Upper lobe of right lung (tissue), 1 donor: ENCODE data around the gene RGS12. TPM values are rescaled to one million over a fixed set of nuclear protein-coding genes. Genes with fewer than 3 reads are reported as not detected.
A peak's percentile ranks its signal among the peaks of the same experiment; 100 is the strongest.

Experiments
- ATAC-seq: fragments of 200-7000 bp; cut with Tn5 transposase; one replicate; pipeline ENCODE4 v1.9.1; 2020; ENCODE audit warnings: mild to moderate bottlenecking, moderate library complexity
- DNase-seq: peaks from one replicate; pipeline ENCODE4 v3.0.0-alpha.2; 2020
- H3K27ac ChIP-seq: fragments of 200-600 bp; one replicate; pipeline ENCODE4 v1.8.0; 2022
- H3K27me3 ChIP-seq: fragments of 200-600 bp; one replicate; pipeline ENCODE4 v1.8.0; 2022; ENCODE audit warnings: mild to moderate bottlenecking
- H3K36me3 ChIP-seq: fragments of 200-600 bp; one replicate; pipeline ENCODE4 v1.8.0; 2022
- H3K4me1 ChIP-seq: fragments of 200-600 bp; one replicate; pipeline ENCODE4 v1.8.0; 2022
- H3K4me3 ChIP-seq: fragments of 200-600 bp; one replicate; pipeline ENCODE4 v1.8.0; 2022; ENCODE audit warnings: mild to moderate bottlenecking
- H3K9me3 ChIP-seq: fragments of 200-600 bp; one replicate; pipeline ENCODE4 v1.8.0; 2022
- intact Hi-C: fragments of 100-400 bp; cut with DNase I; formaldehyde crosslinking; loops from one replicate; pipeline ENCODE4 v1.11.0; 2022
- total RNA-seq: library from RNA; stranded (reverse); fragmentation: NEBNext Ultra II Directional; extraction: Animal tissue kit (Norgen Biotek cat#: 25700); gene quantifications from one replicate; pipeline ENCODE4 v1.2.1, GENCODE V29; 2021
- TF ChIP-seq, protein P1 (sequence below): fragments of 200-600 bp; IDR thresholded peaks from one replicate; pipeline ENCODE4 v1.8.0; 2022; ENCODE audit warnings: antibody characterized with exemption
- donor health status: DM: no; HTN: yes; CAD: no; lungs with severe emphysema.

Gene RGS12
- total RNA-seq, 1 donor from 2014 or later: 58.2 TPM

DNA sequence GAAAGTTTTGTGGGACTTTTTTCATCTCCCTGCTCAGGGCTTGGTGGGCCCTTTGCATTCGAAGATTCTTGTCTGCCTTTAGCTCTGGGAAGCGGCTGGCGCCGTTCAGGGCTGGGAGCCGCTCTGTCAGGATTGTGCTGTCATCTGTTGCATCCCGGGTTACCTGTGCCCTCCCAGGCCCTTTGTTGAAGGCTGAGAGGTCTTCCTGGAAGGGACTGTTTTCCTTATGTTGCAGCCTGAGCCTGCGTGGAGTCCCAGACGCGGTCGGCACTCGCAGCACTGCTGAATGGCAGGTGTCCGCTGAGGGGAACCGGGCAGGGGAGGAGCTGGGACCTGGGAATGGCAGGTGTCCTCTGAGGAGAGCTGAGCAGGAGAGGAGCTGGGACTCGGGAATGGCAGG is 15.9 kb downstream of the RGS12 start:
- TF ChIP-seq, protein P1, sequence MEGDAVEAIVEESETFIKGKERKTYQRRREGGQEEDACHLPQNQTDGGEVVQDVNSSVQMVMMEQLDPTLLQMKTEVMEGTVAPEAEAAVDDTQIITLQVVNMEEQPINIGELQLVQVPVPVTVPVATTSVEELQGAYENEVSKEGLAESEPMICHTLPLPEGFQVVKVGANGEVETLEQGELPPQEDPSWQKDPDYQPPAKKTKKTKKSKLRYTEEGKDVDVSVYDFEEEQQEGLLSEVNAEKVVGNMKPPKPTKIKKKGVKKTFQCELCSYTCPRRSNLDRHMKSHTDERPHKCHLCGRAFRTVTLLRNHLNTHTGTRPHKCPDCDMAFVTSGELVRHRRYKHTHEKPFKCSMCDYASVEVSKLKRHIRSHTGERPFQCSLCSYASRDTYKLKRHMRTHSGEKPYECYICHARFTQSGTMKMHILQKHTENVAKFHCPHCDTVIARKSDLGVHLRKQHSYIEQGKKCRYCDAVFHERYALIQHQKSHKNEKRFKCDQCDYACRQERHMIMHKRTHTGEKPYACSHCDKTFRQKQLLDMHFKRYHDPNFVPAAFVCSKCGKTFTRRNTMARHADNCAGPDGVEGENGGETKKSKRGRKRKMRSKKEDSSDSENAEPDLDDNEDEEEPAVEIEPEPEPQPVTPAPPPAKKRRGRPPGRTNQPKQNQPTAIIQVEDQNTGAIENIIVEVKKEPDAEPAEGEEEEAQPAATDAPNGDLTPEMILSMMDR: no peak
- Histone ChIP-seq H3K4me1 (peaks cover 30% of the 10 kb centered on the region), H3K27me3 (no peaks in the 10 kb centered on the region), H3K4me3 (no peak overlapping the region), H3K27ac (no peak overlapping the region), H3K36me3 (no peaks in the 10 kb centered on the region), H3K9me3 (no peaks in the 10 kb centered on the region)
- DNase-seq: peak; percentile 42
- intact Hi-C loops: no loop called here
- ATAC-seq: no peak

DNA sequence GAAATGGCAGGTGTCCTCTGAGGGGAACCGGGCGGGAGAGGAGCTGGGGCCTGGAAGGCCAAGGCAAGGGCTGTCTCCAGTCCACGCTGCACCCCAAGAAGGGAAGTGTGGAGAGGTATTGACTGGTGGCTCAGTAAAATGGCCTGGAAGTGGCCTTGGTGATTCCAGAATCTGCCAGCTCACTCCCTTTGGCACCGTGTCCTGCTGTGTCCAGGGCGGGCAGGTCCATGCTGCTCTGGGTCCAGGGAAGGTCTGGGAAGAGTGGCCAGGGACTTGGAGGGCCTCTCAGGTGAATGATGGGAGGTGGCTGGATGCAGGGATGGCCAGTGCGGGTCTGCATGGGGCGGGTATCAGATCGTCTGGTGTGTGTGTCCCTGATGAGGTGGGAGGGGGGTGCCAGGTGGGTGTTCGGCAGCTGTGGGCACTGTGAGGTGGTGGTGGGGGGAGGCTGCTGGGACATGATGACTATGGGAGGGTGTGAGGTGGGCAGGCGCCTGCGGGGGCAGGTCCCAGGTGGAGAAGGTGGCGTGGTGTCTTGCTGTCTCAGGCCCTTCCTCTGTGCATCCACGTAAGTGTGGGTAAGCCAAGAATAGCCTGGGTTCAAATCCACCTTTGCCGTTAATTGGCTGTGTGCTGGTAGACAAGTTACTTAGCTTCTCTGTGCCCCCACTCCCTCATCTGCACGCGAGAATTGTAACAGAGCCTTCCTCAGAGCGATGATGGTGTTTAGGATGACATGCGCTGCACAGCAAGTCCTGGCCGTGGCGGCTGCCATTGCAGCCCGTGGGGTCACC is 17.7 kb downstream of the RGS12 start:
- ATAC-seq: no peak
- Histone ChIP-seq H3K4me1 (peaks cover 16% of the 10 kb centered on the region), H3K27me3 (no peaks in the 10 kb centered on the region), H3K36me3 (no peaks in the 10 kb centered on the region), H3K4me3 (no peak overlapping the region), H3K27ac (no peak overlapping the region), H3K9me3 (no peaks in the 10 kb centered on the region)
- peak; percentile 51 for DNase-seq
- TF ChIP-seq, protein P1: no peak
- intact Hi-C loops: no loop called here

DNA sequence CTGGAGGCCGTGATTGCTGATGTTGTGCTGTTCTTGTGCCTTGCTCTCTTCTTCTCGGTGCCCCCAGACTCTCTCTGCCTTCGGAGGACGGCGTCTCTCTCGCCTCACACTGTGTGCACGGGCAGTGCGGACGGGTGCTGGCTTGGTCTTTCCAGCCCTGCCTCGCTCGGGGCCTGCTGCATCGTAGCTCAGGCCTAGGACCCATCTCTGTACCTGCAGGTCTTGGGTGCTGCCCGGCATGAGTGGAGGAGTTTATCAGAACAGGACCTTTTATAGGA is 18.2 kb downstream of the RGS12 start:
- Histone ChIP-seq H3K4me1 (peaks cover 11% of the 10 kb centered on the region), H3K27ac (no peak overlapping the region), H3K36me3 (no peaks in the 10 kb centered on the region), H3K4me3 (no peak overlapping the region), H3K9me3 (no peaks in the 10 kb centered on the region), H3K27me3 (no peaks in the 10 kb centered on the region)
- TF ChIP-seq, protein P1: no peak
- intact Hi-C loops: no loop called here
- peak; percentile 51 for DNase-seq
- ATAC-seq: no peak

DNA sequence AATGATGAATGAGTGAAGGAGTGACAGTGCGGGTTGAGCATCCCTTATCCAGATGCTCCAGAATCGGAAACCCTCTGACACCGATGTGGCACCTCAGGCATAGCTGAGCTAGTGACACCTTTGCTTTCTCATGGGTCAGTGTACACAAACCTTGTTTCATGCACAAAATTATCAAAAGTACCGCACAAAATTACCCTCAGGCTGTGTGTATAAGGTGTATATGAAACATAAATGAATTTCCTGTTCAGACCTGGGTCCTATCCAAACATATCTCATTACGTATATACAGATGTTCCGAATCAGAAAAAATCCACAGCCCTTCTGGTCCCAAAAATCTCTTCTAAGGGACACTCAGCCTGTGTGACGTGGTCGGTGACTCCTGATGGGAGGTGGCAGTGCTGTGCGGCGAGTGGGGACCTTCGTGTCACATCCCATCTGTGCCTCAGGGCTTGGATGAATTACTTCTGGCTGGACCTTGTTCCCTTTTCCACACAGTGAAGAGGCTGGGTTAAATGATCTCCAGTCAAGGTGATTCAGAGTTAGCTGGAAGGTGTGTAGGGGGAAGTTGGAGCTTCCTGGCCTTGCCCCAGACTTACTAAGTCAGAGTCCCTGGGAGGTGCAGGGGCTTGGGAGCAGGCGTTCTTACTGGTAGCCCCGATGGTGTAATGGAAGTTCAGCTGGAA is 18.8 kb downstream of the RGS12 start:
- intact Hi-C loops: no loop called here

DNA sequence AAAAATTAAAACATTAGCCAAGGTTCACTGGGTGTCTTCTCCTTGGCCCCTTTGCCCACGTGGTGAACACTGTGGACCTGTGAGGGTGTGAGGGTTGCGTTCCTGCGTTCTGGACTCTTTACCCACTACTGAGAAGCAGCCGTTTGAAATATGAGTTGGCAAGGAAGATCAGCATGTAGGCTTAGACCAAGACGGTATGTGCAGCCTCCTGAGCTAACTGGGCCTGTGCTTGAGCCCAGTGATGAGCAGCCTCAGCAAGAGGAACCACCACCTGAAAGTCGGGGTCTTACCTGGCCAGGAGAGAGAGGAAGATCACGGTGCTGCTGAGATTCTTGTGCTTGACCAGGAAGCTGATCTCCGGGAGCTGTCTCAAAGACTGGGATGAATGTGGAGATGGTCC is 19.5 kb downstream of the RGS12 start:
- no peaks in the 10 kb centered on the region for H3K27me3 ChIP-seq
- intact Hi-C loops: no loop called here
- peaks cover 7% of the 10 kb centered on the region for H3K4me1 ChIP-seq
- ATAC-seq (no peak), DNase-seq (peak; percentile 21)
- no peaks in the 10 kb centered on the region for H3K9me3 ChIP-seq
- peaks cover 2% of the 10 kb centered on the region for H3K36me3 ChIP-seq
- H3K27ac ChIP-seq: no peak overlapping the region
- TF ChIP-seq, protein P1: no peak
- H3K4me3 ChIP-seq: no peak overlapping the region

More for the DNA sequence above, 18.8 kb downstream of the RGS12 start:
- H3K27me3 ChIP-seq: no peaks in the 10 kb centered on the region
- no peaks in the 10 kb centered on the region for H3K9me3 ChIP-seq
- ATAC-seq (no peak), DNase-seq (peak; percentile 38)
- TF ChIP-seq, protein P1: no peak
- H3K27ac ChIP-seq: no peak overlapping the region
- H3K4me3 ChIP-seq: no peak overlapping the region
- H3K4me1 ChIP-seq: peaks cover 9% of the 10 kb centered on the region
- no peaks in the 10 kb centered on the region for H3K36me3 ChIP-seq
